Activated CD8-positive, alpha-beta memory T cell treated with anti-CD3 and anti-CD28 coated beads for 24 hours (primary cell): ENCODE measurements around the gene PFKFB3.
"Not testable (repeated sequence)": the region's sequence is repeated elsewhere in the genome, so short reads cannot be mapped to it uniquely, and the experiment has no call there.

Experiments used
- DNase-seq: peaks from one replicate; pipeline ENCODE4 v3.0.0-alpha.2; 2020

The PFKFB3 gene

DNA sequence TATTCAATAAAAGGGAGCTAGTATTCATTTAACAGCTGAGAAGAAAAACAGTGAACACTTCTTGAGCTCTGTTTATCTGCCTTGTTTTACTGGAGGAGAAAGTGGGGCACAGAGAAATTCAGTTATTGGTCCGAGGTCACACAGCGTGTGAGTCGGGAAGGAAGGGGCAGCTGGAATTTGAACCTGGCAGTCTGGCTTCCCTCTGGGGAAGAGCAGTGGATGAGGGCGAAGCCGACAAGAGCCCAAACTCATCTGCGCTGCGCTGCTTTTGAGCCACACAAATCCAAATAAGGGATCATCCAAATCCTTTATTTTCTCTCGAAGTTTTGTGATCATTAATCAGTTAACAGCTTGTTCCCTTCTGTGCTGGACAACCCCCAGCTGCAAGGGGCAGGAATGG is 23.7 kb upstream of the PFKFB3 start:
- DNase-seq, result no peak

DNA sequence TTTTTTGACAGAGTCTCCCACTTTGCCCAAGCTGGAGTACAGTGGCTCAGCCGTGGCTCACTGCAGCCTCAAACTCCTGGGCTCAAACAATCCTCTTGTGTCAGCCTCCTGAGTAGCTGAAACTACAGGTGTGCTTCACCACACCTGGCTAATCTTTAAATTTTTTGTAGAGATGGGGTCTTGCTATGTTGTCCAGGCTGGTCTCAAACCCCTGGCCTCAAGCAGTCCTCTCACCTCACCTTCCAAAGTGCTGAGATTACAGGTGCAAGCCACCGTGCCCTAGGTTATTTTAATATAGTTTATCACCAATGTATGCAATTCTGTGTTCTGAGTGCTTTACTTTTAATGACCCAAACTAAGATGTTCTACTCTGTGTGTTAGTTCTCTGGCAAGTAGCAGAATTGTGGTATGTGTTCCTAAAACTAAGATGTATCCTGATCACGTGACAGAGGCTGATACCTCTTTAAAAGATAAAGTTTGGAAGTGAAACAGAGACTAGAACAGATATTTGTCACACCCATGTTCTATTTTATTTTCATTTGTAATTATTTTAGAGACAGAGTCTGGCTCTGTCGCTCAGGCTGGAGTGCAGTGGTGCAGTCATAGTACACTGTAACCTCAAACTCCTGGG is 22.1 kb upstream of the PFKFB3 start:
- DNase-seq, result no peak

DNA sequence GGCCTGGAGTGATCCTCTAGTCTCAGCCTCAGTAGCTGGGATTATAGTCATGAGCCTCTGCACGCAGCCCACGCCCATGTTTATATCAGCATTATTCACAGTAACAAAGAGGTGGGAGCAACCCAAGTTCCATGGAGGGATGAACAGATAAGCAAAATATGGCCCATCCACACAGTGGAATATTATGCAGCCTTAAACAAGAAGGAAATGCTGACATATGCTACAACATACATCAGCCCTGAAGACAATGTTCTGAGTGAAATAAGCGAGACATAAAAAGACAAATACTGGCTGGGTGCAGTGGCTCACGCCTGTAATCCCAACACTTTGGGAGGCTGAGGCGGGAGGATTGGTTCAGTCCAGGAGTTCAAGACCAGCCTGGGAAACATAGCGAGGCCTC is 21.5 kb upstream of the PFKFB3 start:
- no peak for DNase-seq

DNA sequence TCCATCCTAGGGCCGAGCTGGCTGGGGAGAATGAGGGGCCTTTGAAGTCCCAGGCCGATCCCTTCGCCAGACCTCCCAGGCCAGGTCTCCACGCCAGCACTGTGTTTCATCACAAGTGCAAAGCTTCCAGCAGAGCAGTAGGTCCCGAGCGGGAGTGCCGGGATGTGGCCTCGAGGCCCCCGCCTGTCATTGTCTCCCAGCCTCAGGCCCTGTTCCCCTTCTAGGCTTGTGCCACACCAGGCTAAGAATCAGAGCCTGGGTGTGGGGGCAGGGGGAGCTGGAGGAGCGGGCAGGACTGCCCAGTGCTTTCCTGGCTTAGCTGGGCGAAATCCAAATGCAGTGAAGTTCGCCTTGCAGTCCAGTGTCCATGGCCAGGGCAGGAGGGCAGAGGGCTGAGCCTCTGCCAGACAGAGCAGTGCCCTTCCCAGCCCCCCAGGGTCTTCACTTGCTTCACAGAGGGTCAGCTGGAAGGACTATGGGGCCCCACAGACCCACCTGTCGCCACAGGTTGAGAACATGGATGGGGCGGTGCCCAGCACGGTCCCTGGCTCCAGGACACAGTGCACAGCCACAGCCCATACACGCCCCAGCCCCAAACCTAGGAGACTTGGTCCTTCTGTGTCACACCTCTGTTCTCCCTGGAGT is 20.2 kb upstream of the PFKFB3 start:
- no peak for DNase-seq

DNA sequence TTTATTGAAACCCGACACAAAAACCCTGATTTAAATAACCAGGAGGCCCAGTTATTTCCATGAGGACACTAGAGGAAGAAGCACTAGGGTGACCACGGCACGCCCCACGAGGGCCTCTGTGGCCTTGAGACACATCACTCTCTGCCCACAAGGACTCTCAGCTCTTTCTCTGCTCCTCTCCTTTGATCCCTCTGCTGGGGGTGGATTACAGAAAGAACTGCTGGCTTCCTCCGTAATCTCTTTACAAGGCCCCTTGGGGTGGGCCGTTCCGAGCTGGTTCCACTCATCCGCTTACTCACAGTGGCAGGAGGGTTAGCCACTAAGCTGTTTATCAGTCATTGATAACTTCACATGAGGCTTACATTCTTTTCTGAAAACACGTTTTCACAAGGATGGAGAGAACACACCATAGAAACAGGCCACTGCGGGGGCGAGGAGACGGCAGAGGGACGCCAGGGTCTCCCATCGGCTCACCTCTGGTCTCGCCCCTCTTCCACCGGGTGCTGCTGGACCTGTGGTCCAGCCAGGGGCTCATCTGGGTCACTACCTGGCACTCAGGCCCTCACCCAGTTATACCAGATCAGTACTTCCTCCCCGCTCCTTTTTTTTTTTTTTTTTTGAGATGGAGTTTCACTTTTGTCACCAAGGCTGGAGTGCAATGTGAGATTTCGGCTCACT is 17.6 kb upstream of the PFKFB3 start:
- no peak for DNase-seq

DNA sequence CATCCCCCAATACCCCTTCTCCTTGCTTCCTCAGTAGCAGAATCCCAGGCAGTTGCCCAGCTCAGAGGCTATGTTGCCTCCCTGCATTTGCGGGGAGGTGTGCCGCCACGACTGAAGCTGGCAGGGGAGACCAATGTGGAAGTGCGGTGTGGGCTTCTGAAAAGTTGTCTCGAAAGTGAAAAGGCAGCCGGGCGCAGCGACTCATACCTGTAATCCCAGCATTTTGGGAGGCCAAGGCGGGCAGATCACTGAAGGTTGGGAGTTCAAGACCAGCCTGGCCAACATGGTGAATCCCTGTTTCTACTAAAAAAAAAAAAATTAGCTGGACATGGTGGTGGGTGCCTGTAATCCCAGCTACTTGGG is 15.9 kb upstream of the PFKFB3 start:
- no peak for DNase-seq

DNA sequence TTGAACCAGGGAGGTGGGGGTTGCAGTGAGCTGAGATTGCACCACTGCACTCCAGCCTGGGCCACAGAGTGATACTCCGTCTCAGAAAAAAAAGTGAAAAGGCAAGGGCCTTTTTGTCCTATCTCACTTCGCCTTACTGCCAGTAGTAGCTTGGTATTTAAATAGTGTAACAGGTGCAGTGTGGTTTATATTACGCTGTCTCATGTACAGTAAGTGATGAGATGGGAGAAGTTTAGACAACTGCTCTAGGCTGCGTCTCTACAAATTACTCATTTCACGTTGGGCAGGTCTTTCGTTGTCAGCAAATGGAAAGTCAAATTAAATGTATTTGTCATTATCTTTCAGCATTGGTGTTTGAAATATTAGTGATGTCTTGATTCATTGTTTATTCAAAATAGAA is 15.5 kb upstream of the PFKFB3 start:
- no peak for DNase-seq

DNA sequence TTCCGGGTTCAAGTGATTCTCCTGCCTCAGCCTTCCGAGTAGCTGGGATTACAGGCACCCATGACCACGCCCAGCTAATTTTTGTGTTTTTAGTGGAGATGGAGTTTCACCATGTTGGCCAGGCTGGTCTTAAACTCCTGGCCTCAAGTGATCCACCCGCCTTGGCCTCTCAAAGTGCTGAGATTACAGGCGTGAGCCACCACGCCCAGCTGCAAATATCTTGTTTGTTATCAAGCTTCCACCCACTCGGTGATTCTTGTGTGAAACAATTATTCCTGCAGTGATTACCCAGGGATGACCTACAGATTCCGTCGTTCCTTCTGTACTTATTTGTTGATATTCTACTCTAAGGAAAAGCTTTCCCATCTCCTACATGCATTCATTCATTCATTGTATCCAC is 12.7 kb upstream of the PFKFB3 start:
- not testable (repeated sequence) for DNase-seq

DNA sequence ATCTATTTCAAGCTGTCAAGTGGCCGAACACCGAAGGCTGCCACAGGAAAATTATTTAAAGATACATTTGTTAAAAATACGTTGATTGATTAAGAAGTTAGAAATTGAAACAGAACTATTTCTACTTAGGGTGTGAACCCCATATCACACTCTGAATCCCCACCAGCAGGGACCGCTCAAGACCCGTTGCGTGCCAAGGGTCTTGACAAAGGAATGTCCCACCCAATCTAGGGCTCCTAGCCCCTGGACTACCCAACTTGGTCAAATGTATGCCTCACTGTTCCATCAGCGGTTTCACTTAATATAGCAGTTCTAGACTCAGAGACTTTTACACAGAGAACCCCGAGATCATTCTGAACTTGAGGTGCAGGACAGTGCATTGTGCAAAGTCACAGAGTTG is 11.6 kb upstream of the PFKFB3 start:
- DNase-seq, result no peak

DNA sequence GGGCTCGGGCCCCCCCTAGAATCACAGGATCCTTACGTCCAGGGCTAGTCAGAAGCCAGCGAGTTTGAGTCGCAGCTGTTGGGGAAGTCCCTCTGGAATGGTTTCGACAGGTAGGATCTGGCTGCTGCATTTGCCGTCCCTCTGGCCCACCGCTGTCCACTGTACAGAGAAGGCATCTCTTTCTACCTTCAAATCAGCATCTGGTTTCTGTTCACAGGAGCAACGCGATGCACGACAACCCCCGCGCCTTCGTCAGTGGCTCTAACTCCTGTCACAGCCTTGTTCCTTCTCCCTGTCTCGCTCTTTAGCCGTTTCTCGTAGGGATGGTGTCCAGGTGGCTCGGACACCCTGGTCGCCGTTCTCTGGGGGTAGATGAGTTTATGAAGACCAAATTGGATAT is 11.2 kb upstream of the PFKFB3 start:
- no peak for DNase-seq

DNA sequence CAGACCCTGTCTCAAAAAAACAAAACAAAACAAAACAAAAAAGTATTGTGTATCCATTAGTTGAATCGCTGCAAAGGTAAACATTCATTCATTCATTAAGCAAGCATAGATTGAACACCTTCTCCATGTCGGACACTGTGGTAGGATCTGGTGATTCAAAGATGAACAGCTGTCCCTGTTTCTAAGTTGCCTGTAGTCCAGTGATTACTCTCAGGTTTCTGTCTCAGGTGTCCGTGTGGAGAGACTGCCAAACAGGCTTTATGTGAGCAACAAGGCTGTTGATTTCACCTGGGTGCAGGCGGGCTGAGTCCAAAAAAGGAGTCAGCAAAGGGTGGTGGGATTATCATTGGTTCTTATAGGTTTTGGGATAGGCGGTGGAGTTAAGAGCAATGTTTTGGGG is 9.4 kb upstream of the PFKFB3 start:
- DNase-seq, result not testable (repeated sequence)

DNA sequence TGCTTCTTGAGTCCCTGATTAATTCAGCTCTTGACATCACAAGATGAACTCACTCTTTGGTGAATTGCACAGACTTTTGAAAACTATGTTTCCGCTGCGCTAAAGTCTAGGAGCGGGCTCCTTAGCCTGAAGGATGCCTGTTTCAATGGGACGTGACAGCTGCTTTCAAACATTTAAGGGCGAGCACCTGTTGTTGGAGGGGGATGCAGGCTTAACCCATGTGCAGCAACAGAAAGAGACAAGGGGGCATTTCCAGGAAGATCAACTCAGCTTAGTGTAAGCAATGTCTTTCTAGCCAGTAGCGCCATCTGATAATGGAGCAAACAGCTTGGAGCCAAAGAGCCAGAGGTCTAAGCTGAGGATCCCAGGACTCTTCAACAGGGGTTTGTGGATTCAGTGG is 8.4 kb upstream of the PFKFB3 start:
- DNase-seq, result no peak

DNA sequence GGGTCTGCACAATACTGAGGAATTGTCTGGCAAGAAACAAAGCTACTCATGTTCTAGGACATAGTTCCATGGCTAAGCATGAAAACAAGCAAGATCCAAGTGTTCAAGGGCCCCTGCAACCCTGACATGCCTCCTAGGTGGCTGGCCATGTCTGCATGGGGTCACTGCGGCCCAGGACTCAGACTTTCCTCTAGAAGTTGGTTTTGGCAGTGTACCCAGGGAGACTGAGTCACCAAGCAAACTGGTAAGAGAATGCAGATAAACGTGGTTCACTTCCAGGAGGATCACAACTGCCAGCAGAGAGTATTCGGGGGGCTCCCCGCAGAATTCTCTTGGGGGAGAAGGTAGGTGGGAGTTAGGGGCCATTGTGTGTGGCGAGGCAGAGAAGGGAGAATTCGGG is 7.4 kb upstream of the PFKFB3 start:
- no peak for DNase-seq

DNA sequence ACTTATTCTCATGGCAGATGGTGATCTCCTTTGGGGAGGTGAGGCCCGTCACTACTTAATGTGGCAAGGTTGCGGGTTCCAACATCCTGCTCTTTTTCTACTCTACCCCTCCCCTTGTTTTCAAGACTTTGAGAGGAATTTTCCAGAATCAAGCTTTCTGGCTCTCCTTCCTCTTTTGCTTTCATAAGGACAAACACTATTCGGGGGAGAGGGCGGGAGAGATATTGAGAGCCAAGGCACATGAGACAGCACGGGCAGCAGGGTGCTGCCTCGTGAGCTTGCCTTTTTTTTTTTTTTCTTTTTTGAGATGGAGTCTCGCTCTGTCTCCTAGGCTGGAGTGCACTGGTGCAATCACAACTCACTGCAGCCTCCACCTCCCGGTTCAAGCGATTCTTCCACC is 6.9 kb upstream of the PFKFB3 start:
- no peak for DNase-seq

DNA sequence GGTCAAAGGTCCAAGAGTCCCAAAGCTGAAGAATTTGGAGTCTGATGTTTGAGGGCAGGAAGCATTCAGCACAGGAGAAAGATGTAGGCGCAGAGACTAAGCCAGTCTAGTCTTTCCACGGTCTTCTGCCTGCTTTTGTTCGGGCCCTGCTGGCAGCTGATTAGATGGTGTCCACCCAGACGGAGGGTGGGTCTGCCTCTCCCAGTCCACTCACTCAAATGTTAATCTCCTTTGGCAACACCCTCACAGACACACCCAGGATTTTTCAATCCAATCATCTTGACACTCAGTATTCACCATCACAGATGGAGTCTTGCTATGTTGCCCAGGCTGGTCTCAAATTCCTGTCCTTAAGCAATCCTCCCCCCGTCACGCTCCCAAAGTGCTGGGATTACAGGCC is 6.2 kb upstream of the PFKFB3 start:
- not testable (repeated sequence) for DNase-seq

DNA sequence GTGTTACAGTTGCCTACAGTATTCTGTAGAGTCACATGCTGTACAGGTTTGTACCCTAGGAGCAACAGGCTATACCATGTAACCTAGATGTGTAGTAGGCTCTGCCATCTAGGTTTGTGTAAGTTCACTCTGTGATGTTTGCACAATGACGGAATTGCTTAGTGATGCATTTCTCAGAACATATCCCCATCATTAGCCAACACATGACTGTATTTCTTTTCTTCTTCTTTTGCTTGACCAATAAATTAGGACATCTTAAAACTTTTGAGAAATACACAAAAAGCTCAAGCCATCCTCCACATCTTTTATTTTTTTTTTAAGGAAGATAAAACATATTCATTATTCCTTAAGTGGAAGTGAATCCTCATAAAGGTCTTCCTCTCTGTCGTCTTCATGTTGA is 5.4 kb upstream of the PFKFB3 start:
- no peak for DNase-seq

DNA sequence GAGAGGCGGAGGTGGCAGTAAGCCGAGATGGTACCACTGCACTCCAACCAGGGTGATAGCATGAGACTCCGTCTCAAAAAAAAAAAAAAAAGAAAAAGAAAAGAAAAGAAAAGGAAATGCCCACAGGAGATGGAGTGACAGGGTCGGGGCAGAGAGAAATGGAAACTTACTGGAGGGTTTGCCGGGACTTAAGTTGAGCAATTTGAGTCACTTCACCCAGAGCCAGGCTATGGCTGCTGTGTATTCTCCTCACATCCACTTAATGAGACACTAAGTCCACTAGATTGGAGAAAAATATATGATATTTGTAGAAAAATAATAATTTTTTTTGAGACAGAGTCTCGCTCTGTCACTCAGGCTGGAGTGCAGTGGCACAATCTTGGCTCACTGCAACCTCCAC is 4.6 kb upstream of the PFKFB3 start:
- DNase-seq, result no peak

DNA sequence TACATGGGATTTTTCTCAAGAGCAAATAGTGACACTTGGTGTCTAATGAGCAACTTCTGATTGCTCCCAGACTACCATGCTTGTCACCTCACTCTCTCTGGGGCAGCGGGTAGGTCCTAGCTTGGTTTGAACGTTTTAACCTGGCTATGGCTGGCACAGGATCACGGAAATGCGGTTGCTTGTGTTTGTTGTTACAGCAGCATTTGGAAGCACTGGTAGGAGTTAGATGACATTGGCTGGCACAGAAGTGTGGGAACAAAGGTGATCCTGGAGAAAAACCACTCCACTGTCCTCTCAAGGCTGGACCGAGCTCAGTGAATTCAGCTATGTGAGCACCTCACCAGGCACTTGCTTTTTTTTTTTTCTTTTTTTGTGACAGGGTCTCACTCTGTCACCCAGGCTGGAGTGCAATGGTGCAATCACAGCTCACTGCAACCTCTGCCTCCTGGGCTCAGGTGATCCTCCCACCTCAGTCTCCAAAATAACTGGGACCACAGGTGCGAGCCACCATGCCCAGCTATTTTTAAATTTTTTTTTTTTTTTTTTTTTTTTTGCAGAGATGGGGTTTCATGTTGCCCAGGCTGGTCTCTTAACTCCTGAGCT is 3.5 kb upstream of the PFKFB3 start:
- no peak for DNase-seq

DNA sequence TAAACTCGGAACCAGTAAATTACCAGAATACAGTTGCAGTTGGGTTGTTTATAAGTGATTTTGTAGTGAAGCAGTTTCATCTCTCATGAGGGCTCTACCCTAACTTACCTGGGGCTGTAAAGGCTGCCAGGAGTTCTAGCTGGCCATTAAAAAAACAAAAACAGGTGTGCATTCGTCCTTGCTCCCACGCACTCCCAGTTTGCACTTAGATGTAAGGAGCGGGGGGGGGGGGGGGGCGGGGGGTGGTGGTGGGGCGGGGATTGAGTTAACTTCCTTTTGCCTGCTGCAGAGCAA is 2.3 kb upstream of the PFKFB3 start:
- no peak for DNase-seq

DNA sequence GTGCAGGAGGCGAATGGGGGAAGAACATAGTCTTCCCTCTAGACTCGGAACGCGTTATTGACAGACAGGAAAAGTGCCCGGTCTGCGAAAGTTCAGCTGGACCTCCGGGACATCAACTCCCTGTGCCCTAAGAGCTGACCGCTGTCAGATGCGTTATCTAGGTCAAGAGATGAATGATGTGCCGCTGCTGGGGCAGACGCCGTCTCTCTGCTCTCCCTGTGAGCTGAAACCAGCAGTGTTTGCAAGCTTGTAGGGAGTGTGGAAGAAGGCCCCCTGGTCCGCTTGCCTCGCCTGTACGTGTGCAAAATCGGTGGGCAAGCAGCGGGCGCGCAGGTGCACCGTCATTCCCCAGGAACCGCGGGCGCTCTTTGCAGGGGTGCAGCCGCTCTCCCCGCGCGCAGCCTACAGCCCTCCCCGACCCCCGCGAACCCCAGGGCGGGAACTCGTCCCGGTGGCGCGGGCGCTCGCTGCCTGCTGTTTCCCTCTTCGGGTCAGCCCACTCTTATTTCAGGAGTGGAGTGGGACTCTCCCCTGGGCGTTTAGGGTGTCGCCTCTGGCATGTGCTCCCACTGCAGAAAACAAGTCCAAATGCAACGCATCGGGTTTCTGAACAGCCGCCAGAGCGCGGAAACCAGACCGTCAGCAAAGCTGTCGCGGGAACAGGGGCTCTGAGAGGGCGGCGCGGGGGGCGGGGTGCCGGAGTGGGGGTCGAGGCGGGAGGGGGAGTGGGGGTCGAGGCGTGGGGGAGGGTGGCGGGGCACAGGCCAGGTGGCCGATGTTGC is 1.8 kb upstream of the PFKFB3 start:
- peak; percentile 79 for DNase-seq

DNA sequence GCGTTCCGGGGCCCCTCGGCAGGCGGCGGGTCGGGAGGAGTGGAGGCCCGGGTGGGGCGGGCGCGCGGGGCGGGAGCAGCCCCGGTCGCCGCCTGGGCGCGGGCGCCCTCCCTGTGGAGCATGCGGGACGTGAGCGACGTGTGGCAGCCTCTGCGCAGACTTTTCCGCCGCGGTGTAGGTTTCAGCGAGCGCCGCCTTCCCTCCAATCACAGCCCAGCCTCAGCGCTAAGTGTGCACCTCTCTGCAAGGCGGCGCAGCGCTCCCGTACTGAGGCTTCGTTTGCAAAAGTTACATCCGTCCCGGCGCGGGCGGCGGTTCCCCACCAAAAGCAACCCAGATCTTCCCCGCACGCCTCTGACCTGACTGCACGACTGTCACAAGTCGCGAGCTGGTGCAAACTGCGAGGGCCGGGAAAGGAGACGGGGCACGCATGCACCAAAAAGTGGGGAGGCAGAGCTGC is 1.2 kb upstream of the PFKFB3 start:
- DNase-seq, result peak; percentile 85

DNA sequence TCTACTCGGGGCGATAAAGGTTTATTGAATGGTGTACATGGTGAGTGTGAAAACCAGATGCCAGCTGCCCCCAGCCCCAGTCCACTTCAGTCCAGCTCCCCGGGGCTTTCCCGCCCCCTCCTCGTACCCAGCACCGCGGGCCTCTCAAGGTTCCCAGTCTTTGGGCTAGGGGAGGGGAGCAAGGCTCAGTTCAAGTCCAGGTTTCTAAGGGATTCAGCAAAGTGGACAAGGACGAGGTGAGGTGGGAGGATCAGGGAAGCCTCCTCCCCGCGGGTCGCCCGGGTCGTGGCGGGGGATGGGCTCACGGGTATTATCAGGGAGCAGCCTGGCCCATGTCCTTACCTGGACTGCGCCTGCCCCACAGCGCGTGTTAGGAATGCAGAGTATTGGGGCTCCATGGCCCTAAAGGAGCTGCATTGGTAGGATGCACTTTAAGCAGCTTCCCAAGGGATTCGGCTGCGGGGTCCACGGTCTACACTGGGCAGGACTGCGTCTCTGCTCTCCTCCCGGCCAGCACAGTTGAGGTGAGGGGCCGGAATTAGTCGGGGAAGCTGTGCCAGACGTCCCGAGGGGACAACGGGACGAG is 541 bp upstream of the PFKFB3 start:
- no peak for DNase-seq
